Peyer's patch (tissue), 4 donors: ENCODE data around the gene PALM3.

Experiments used
- CTCF ChIP-seq, 6 experiments: fragments of 450-650 bp in 4 of 6; fragments of 200-600 bp in 2 of 6; sonication (generic) in 1 of 6; IDR thresholded peaks; one replicate each; pipeline ENCODE4 v1.5.1; 2017 to 2019; ENCODE audit warnings: antibody characterized with exemption in 6 of 6, mild to moderate bottlenecking in 3 of 6, moderate library complexity in 1 of 6
- POLR2A ChIP-seq, 2 donors: fragments of 450-650 bp; IDR thresholded peaks; one replicate each; pipeline ENCODE4 v1.5.1; 2017; ENCODE audit warnings: antibody characterized with exemption in 2 of 2, mild to moderate bottlenecking in 2 of 2, moderate library complexity in 2 of 2

DNA sequence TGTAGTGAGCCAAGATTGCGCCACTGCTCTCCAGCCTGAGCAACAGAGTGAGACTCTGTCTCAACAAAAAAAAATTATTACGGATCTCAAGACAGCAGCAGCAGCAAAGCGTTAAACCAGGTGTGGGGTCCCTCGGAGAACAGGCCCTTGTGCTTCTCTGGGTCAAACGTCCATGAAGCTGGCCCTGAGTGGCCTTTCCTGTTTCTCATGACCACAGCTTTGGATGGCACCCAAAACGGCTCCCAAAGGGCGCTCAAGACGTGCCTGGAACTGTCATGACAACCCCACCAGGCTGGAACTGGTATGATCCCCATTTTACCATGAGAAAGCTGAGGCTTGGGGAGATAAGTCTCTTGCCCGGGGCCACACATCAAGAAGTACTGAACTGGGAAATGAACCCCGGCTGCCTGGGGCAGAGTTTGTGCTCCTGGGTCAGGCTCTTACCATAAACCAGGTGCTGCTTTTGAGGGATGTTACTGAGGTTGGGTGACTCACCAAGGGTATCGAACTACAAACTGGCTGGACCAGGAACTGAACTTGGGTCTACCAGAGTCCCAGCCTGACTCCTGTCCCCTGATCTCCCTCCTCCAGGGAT is 40.3 kb upstream of the PALM3 start:
- TF ChIP-seq POLR2A (IDR thresholded peaks at IDR 0.05), result no peak
- no peak for TF ChIP-seq CTCF (IDR thresholded peaks at IDR 0.05)
